GM21447 (cell line): ENCODE measurements around the gene PTGER2.

ENCODE experiments used
- ATAC-seq: cut with Tn5 transposase; IDR thresholded peaks from one replicate; pipeline ENCODE4 v1.9.1; 2021; ENCODE audit not compliant: unreplicated experiment

PTGER2 gene

DNA sequence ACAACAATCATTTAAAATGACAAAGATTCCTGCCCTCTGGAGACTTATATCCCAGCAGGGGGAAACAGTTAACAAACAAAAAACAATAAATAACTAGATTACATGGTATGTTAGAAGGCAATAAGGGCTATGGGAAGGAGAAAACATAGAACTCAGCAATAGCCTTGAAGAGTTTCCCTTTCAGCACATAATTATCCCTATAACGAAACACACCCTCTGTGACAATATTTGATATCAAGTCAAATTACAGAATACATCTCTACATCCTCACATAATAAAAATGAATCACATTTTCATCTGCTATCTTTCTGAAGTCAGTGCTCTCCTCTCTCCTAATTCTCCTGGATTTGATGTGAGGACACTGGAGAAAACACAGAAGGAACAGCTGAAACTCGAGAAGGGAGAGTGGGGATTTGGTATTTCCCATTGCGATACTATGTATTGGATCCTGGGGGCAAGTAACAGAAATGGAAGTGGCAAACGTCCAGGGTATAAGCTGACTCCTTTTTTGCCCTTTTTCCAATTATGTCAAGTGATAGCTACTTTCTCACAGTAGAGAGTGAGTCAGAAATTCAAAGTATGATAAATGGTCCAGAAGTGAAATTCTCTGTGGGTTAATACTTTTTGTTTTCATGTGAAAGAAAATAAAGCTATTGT lies 9.7 kb upstream of the PTGER2 start:
- no peak for ATAC-seq

DNA sequence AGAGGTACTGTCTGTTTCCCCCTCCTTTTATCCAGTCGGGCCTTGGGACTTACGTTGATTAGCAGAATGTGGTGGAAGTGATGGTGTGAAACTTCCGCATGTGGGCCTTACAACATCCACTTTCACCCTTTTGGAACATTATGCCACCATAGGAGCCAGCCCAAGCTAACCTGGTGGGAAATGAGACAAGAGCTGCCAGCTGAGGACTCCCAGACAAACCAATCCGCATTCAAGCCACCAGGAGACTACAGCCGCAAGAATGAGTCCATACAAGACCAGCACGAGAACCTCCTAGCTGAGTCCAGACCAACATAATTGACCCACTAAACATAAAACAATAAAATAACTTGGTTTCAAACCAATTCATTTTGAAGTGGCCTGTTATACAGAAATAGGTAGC lies 9.1 kb upstream of the PTGER2 start:
- no peak for ATAC-seq

DNA sequence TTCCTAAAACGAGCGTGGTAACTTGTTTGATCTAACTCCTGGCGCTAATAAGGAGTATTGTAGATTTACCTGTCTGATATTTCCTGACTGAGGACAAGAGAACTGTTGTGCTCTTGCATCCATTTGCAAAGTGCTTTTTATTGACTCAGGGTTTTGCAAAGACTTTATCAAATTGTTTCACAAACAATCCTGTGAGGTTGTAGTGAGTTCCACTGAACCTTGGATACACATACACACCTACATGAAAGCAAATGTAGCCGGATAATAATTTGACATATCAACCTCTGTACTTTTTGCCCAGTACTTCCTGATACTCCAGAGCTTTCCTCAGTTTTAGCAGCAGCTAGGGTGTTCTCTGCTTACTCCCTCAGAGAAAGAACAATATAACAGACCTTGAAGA lies 6.7 kb upstream of the PTGER2 start:
- ATAC-seq, result no peak

DNA sequence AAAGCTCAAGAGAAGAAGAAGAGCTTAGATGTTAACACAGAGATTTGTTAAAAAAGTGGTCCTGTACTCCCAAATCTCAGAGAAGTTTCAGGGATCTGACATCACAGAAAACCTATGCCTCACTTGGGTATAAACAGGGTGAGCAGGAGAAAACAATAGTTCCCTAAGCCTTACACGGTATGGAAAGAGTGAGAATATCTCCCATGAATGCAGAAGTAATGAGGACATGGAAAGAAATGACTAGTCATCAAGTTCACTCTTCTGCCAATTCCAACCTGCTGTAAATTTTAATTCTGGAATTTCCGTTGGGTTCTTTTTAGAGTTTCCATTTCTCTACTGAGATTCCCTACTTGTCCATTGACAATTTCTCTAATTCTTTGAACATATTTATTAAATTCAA lies 6.2 kb upstream of the PTGER2 start:
- no peak for ATAC-seq

DNA sequence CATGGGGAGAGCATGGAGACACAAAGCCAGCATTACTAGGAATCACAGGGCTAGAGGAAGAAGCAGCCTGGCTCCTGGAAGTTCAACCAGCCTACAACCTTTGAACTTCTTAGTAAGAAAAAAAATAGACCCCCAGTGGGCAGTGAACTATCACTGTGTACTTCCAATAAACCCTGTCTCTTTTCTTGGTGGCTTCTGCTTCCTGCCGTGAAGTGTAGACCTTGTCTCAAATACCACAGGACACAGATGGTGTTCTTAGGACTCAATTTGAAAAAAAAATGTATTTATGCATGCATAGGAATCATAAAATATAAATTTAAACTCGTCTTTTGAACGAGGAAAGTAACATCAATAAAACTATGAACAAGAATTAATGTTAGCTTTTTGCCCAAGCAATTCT lies 3.6 kb upstream of the PTGER2 start:
- no peak for ATAC-seq

DNA sequence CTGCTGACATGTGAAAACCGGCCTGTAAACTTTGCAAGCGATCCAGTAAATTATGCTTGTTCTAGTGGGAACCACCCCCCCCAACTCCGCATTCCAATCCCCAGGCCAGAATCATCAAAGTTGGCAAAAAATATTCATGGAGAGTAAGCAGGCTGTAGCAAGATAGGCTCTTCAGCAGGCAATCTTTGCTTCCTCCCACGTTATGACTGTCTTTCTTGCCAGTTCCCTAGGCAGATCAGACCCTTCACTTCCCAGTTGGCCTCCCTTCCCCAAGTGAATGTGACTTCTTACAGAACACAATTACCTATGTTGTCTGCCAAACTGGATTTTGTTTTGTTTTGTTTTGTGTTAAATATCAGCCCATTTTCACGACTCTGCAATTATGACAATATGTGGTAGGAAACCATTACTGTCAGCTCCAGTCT lies 1.2 kb upstream of the PTGER2 start:
- no peak for ATAC-seq

DNA sequence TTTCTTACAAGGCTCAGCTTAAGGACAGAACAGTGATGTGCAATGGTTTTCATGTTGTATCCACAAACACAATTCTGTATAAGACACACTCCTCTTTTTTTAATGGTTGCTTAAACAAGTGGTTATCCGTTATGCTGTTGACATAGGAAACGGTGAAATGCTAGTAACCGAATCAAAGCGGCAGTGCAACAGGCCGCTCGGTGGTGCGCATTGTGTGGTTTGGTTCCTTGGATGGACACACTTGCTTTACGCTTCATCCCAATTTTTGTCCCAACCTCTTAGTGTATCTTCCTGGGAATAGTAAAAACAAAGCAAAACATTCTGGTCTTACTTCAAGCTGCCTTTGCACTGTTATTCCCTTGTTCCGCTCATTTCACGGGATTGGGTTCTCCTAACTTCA lies 650 bp upstream of the PTGER2 start:
- no peak for ATAC-seq

DNA sequence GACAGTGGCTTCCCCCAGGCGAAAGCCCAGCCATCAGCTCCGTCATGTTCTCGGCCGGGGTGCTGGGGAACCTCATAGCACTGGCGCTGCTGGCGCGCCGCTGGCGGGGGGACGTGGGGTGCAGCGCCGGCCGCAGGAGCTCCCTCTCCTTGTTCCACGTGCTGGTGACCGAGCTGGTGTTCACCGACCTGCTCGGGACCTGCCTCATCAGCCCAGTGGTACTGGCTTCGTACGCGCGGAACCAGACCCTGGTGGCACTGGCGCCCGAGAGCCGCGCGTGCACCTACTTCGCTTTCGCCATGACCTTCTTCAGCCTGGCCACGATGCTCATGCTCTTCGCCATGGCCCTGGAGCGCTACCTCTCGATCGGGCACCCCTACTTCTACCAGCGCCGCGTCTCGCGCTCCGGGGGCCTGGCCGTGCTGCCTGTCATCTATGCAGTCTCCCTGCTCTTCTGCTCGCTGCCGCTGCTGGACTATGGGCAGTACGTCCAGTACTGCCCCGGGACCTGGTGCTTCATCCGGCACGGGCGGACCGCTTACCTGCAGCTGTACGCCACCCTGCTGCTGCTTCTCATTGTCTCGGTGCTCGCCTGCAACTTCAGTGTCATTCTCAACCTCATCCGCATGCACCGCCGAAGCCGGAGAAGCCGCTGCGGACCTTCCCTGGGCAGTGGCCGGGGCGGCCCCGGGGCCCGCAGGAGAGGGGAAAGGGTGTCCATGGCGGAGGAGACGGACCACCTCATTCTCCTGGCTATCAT lies 663 bp downstream of the PTGER2 start:
- ATAC-seq, result peak; percentile 23

DNA sequence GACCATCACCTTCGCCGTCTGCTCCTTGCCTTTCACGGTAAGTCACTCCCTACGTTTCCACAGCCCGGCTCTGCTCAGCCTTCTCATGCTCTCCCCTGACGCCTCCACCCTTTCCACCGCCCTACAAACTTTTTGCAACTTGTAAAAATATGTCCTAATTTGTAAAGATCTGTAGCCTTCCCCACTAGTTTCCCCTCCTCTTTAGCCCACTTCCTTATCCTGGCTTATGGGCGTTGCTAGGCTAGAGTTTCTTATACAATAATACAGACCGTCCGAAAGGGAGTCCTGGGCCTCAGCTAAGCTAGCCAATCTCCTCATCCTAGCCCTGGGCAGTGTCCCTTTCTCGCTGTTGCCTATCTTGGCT lies 1.2 kb downstream of the PTGER2 start:
- ATAC-seq, result no peak

DNA sequence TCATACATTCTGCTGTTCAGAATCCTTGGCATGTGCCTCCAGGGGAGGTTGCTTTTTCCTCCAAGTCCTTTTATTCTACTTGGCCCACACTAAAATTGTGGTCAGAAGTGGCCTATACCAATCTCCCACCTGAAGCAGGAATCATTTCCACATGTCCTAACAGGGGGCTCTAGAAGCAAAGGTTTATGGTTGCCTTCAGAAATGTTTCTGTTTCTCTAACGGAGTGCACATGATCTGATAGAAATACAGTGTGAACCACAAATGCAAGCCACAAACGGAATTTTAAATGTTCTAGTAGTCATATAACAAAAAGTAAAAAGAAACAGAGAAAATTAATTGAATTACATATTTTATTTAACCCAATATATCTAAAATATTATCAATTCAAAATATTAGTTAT lies 4.0 kb downstream of the PTGER2 start:
- ATAC-seq, result no peak

DNA sequence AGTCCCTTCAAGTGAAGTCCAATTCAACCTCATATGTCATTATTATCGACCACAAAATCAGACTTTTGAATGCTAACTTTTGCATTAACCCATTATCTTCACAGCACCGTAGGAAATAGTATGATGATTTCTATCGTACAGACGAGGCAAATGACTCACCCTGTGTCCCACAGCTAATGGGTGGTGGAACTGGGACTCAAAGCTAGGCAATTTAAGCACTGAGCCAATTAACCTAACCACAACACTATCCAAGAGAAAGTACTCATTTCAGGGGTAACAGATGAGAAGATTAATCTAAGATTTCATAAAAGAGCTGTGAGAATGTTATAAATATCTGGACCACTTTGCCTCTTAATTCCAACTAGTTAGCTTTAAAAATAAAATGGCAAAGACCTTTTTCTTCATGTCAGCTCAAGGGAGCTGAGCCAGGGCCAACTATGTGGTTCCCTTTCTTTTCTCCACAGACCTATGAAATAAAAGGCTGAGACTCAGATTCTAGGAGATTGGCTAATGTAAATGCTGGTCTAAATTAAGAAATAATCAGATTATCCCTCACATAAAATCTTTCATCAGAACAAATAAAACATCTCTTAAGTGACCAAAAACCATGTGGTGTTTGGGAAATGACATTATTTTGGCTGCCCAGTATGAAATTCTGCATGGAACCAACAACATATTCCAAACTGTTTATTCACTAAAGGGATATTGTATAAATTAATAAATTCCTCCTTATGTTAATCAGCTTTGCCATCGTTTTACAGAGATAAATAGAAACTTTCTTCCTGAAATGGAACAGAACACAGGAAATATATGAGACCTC lies 4.9 kb downstream of the PTGER2 start:
- no peak for ATAC-seq

DNA sequence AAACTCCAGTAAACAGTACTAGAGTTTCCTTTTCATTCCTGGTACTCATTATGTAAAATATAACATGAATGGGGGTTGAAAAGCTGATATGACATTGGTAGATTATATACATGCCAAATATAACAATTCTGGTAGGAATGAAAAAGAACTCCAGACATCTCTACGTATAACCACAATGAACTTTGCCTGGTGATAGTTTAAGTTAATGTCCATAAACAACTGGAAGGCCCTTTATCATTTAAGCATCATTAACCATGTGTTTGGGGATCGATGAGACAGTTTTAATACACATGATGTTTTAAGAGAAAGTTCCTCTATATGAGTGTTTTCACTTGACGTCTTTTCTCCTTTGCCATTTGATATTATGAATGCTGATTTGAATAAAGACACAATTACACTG lies 5.8 kb downstream of the PTGER2 start:
- no peak for ATAC-seq

DNA sequence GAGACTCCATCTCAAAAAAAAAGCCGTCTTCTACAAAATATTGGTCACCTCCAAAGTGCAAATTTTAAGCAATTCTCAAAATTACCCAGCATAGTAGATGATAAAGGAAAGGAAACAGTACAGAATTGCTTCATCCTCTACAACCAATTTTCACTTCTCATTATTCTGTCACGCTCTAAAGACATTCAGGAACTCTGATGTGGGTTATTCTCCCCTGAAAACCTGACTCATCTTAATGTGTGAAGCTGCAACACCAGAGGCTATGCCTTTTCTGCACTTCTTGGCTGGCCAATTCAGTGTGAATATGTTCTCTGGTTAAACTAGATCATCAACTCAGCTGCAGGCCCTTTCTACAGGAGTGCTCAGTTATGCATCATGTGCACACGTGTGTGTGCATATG lies 11.0 kb downstream of the PTGER2 start:
- ATAC-seq, result peak; percentile 97

DNA sequence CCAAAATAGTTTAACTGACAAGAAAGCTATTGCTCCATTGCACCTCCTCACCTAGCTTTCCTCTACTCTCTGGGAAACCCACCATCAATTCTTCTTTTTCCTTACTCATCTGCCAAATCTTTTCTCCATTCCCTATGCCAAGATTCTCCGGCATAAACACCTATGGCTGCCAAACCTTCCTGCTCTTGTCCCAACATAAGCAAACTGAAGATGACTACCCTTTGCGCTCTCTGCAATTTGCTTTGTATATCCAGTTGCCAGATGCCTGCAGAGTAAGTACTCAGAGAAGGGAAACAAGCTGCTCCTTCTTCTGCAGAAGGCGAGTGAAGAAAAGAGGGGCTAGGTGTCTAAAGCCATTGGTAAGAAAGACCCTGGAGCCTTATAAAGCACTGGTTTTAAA lies 11.5 kb downstream of the PTGER2 start:
- no peak for ATAC-seq

DNA sequence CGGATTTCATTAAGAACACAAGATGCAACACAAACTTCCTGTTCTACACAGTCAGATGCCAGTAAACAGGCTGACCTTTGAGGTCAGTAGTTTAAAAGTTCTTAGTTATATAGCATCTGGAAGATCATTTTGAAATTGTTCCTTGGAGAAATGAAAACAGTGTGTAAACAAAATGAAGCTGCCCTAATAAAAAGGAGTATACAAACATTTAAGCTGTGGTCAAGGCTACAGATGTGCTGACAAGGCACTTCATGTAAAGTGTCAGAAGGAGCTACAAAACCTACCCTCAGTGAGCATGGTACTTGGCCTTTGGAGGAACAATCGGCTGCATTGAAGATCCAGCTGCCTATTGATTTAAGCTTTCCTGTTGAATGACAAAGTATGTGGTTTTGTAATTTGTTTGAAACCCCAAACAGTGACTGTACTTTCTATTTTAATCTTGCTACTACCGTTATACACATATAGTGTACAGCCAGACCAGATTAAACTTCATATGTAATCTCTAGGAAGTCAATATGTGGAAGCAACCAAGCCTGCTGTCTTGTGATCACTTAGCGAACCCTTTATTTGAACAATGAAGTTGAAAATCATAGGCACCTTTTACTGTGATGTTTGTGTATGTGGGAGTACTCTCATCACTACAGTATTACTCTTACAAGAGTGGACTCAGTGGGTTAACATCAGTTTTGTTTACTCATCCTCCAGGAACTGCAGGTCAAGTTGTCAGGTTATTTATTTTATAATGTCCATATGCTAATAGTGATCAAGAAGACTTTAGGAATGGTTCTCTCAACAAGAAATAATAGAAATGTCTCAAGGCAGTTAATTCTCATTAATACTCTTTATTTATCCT lies 13.5 kb downstream of the PTGER2 start:
- ATAC-seq, result no peak

DNA sequence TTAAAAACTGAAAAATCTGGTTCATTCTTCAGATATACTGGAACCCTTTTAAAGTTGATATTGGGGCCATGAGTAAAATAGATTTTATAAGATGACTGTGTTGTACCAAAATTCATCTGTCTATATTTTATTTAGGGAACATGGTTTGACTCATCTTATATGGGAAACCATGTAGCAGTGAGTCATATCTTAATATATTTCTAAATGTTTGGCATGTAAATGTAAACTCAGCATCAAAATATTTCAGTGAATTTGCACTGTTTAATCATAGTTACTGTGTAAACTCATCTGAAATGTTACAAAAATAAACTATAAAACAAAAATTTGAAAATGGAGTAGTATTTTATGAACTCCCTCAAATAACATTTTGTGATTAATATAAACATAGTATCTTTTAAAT lies 14.2 kb downstream of the PTGER2 start:
- no peak for ATAC-seq

DNA sequence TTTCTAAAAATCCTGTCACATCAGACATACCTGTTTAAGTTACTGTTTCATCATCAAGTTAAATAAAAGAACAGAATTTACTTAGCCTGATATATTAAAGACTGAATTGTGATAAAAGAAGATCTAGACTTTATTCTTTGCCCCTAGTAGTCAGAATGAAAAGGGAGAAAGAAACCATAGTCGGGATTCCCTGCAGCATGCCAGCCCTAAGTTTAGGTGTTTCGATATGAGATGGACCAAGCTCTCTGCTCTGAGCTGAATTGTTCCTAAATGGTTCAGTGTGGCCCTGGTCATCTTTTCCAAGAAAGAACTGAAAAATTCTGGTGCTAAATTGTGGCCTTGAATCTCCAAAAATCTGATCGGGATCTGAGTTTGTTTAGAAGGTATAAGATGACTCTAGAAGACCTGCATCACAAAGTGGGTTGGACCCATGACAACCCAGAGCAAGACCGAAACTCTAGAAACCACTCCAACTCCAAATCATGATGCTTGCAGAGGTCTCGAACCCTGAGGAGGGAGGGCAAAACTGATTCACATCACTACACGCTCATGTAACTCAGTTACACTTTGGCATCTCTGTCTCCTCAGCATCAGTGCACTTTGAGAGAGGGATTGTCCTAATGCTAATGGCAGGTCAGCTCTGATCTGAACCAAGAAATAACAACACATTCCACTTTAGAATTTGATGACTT lies 15.7 kb downstream of the PTGER2 start:
- ATAC-seq, result no peak

DNA sequence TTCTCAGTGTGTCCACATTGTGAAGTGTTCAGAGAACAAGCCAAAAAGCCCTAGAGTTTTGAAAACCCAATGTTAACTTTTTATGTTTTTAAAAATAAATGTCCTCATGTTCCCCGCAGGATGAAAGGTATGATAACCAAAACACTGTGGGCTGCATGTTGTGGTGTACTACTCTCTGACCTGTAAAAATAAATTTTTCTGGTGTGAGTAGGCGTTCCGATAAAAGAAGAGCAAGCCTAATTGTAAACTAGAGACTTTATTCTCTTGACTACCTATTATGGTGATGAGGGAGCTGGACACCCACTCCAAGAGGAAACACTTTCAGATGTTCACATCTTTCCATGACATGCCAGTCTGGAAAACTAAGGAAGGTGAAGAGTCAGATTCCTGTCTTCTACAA lies 18.2 kb downstream of the PTGER2 start:
- no peak for ATAC-seq

DNA sequence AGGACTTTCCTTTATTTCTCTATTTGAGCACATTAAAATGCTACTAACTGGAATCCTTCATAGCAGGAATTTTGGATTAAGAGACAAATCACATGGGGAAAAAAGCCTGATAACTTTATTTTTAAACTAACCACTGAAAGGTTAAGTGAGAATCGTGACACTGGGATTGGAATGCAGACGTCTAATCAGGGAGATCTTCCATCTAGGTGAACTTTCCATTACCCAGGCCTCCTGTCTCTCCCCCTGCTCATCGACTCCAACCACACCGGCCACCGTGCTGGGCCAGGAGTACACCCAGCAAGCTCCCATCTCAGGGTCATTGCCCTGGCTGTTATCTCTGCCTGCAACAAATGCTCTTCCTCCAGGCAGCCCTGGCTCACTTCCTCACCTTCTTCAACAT lies 19.0 kb downstream of the PTGER2 start:
- no peak for ATAC-seq

DNA sequence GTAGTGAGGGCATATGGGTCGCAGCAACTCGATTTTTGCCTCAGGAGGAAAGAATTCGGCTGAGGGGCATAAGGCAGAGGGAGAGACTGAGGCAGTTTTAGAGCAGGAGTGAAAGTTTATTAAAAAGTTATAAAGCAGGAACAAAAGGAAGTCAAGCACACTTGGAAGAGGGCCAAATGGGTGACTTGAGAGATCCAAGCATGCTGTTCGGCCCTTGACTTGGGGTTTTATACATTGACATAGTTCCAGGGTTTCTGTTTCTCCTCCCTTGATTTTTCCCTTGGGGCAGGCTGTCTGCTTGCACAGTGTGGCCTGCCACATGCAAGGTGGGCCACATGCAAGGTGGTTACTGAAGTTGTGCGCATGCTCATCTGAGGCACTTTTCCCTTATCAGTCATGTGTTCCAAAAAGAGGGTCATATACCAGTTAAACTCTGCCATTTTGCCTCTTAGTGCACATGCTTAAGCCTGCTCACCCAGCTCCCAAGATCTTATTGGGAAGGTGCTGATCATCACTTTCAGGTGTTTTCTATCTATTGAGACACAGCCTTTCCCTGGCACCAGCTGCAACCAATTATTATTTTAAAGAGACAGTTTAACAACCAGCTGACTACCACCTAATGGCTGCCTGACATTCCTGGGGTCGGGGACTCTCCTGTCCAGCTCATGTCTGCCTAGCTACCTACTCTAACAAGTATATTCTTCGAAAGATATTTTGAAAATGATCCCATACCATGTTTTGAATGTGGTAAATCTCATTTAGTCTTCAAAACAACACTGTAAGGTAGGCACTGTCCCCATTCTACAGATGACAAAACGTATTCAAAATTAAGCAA lies 19.9 kb downstream of the PTGER2 start:
- no peak for ATAC-seq
